GM18526 (cell line): ENCODE results near the gene VPS13C.

ENCODE experiments used
- POLR2A ChIP-seq: IDR thresholded peaks from 3 replicates; pipeline ENCODE4 v1.6.1; 2011; ENCODE audit not compliant: insufficient read length; ENCODE audit errors: extremely low read depth

The VPS13C gene

GRCh38 chr15:62021991-62022600 lies 38.2 kb downstream of the VPS13C start:
- TF ChIP-seq POLR2A, result no peak

GRCh38 chr15:62020576-62021160 lies 39.6 kb downstream of the VPS13C start:
- TF ChIP-seq POLR2A, result no peak

- TF ChIP-seq POLR2A, result no peak
These were observed 62.5 kb downstream of the VPS13C start for GRCh38 chr15:61997786-61998185.

- TF ChIP-seq POLR2A, result no peak
These were observed 64.1 kb downstream of the VPS13C start for GRCh38 chr15:61996056-61996635.

- no peak for TF ChIP-seq POLR2A
These were observed 66.0 kb downstream of the VPS13C start for GRCh38 chr15:61994216-61994615.

- no peak for TF ChIP-seq POLR2A
These were observed 67.7 kb downstream of the VPS13C start for GRCh38 chr15:61992518-61992917.

- TF ChIP-seq POLR2A, result no peak
These were observed 70.6 kb downstream of the VPS13C start for GRCh38 chr15:61989667-61990066.

GRCh38 chr15:61987824-61988223 lies 72.4 kb downstream of the VPS13C start:
- no peak for TF ChIP-seq POLR2A

GRCh38 chr15:61983081-61983480 lies 77.2 kb downstream of the VPS13C start:
- TF ChIP-seq POLR2A, result no peak

- no peak for TF ChIP-seq POLR2A
These were observed 82.0 kb downstream of the VPS13C start for GRCh38 chr15:61978225-61978624.

GRCh38 chr15:61974759-61975158 lies 85.5 kb downstream of the VPS13C start:
- no peak for TF ChIP-seq POLR2A

- no peak for TF ChIP-seq POLR2A
These were observed 86.1 kb downstream of the VPS13C start for GRCh38 chr15:61974118-61974517.

GRCh38 chr15:61951949-61952348 lies 108.3 kb downstream of the VPS13C start:
- no peak for TF ChIP-seq POLR2A

GRCh38 chr15:61946778-61947177 lies 113.5 kb downstream of the VPS13C start:
- TF ChIP-seq POLR2A, result no peak

GRCh38 chr15:61943992-61944391 lies 116.3 kb downstream of the VPS13C start:
- TF ChIP-seq POLR2A, result no peak

- no peak for TF ChIP-seq POLR2A
These were observed 122.0 kb downstream of the VPS13C start for GRCh38 chr15:61938249-61938648.
